Right lobe of liver (tissue), 4 donors: Measurements from ENCODE around the gene DUSP6.

ENCODE experiments used
- CTCF ChIP-seq, 4 donors: fragments of 200-600 bp in 3 of 4; fragments of 450-650 bp in 1 of 4; IDR thresholded peaks; one replicate each; pipeline versions ENCODE4 v1.5.1 to v1.8.0; 2016 to 2022; ENCODE audit warnings: antibody characterized with exemption in 4 of 4, mild to moderate bottlenecking in 2 of 4
- POLR2A ChIP-seq: fragments of 450-650 bp; IDR thresholded peaks from one replicate; pipeline ENCODE4 v1.6.1; 2017; ENCODE audit warnings: antibody characterized with exemption, mild to moderate bottlenecking
- donor health status: DM: no; HTN: no; CAD: no.
- donor health status: DM: no; HTN: no; CAD: no.
- donor health status: DM: no; HTN: yes; CAD: no.

- TF ChIP-seq POLR2A, result no peak
- TF ChIP-seq CTCF (IDR thresholded peaks at IDR 0.05), result no peak
Measured at GRCh38 chr12:89401433-89402058, 49.2 kb upstream of the DUSP6 start.
